ENCODE data around the gene ARV1. TPM values are rescaled to one million over a fixed set of nuclear protein-coding genes. Genes with fewer than 3 reads are reported as not detected.

The ARV1 gene
- total and polyA plus RNA-seq, 2 of the 13 experiments (the other 11 are each of a cell fraction or from before 2014, with no cell fraction given), result 13.0 to 15.2 TPM

DNA sequence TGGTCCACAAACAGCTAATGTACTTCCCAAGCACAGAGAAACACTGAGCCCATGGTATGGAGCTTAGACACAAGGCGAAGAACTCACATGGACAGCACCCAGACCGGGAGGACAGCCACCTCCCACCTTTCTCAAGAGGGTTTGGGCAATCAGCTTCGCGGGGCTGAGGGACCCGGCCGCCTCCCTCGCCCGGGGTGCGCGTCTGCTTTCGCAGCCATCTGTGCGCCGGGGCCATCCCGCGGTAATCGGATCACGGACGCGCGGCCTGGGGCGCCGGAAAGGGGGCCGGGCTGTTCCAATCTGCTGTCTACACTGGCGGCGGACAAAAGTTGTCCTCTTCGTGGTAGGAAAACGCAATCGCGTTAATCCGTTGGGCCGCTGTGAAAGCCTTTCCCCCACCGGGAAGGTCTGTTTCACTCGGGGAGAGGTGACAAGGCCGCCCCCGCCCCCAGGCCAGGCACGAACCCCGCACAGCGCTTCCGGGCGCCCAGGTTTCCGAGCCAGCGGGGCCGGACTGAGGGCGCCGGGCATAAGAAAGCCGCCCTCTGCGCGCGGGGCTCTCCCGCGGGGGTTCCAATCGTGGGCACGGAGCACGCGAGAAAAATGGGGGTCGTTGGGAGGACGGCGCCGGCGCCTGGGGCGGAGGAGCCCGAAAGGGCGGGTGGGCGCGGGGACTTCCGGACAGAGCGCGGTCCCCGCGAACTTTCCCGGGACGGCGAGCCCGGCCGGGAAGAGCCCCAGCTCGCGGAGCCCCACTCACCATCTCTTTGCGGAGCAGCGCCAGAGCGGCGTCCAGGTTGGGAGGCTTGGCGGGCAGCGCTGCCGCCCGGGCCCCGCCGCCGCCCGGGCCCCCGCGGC lies 60.5 kb downstream of the ARV1 start (continued):
- TF ChIP-seq, protein P1, sequence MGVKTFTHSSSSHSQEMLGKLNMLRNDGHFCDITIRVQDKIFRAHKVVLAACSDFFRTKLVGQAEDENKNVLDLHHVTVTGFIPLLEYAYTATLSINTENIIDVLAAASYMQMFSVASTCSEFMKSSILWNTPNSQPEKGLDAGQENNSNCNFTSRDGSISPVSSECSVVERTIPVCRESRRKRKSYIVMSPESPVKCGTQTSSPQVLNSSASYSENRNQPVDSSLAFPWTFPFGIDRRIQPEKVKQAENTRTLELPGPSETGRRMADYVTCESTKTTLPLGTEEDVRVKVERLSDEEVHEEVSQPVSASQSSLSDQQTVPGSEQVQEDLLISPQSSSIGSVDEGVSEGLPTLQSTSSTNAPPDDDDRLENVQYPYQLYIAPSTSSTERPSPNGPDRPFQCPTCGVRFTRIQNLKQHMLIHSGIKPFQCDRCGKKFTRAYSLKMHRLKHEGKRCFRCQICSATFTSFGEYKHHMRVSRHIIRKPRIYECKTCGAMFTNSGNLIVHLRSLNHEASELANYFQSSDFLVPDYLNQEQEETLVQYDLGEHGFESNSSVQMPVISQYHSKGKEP (CRISPR knock-in tag; IDR thresholded peaks at IDR 0.05), result no peak
- TF ChIP-seq BATF2 (CRISPR knock-in tag; IDR thresholded peaks at IDR 0.05), result no peak
- TF ChIP-seq, protein P2, sequence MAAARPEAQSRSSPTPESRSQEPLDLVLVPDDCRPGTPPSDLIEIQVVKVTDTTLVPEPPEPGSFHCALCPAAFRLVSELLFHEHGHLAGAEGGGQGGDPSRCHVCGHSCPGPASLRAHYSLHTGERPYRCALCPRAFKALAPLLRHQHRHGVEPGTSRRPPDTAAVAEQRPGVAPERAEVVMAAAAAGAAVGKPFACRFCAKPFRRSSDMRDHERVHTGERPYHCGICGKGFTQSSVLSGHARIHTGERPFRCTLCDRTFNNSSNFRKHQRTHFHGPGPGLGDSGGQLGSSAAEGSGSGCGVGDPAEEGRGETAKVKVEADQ (CRISPR knock-in tag; IDR thresholded peaks at IDR 0.05; ENCODE audit: borderline replicate concordance), result no peak
- peak; percentile 49; the same call in 1 of the 2 replicates for TF ChIP-seq GABPB1 (CRISPR knock-in tag; IDR thresholded peaks at IDR 0.05)
- TF ChIP-seq SIX1 (CRISPR knock-in tag; IDR thresholded peaks at IDR 0.05; ENCODE audit: borderline replicate concordance), result no peak
- 0 out of 2 replicates have a peak, but pooled peaks have one; percentile 49 for TF ChIP-seq ZNF800 (CRISPR knock-in tag; IDR thresholded peaks at IDR 0.05)
- TF ChIP-seq THAP11 (CRISPR knock-in tag; IDR thresholded peaks at IDR 0.05), result no peak
- no peak for TF ChIP-seq ZNF597 (CRISPR knock-in tag; IDR thresholded peaks at IDR 0.05)
- TF ChIP-seq, protein P3, sequence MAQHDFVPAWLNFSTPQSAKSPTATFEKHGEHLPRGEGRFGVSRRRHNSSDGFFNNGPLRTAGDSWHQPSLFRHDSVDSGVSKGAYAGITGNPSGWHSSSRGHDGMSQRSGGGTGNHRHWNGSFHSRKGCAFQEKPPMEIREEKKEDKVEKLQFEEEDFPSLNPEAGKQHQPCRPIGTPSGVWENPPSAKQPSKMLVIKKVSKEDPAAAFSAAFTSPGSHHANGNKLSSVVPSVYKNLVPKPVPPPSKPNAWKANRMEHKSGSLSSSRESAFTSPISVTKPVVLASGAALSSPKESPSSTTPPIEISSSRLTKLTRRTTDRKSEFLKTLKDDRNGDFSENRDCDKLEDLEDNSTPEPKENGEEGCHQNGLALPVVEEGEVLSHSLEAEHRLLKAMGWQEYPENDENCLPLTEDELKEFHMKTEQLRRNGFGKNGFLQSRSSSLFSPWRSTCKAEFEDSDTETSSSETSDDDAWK (CRISPR knock-in tag; IDR thresholded peaks at IDR 0.05), result no peak
- TF ChIP-seq ZNF383 (CRISPR knock-in tag; IDR thresholded peaks at IDR 0.05; ENCODE audit: borderline replicate concordance), result no peak
- TF ChIP-seq ZNF773 (CRISPR knock-in tag; IDR thresholded peaks at IDR 0.05; ENCODE audit: borderline replicate concordance), result no peak
- TF ChIP-seq ZNF563 (CRISPR knock-in tag; IDR thresholded peaks at IDR 0.05), result peak; percentile 42; the same call in 1 of the 2 replicates
- no peak for TF ChIP-seq MAZ (IDR thresholded peaks at IDR 0.05; ENCODE audit: borderline replicate concordance, low read depth, low read length)
- TF ChIP-seq MAZ (CRISPR knock-in tag; IDR thresholded peaks at IDR 0.05; ENCODE audit: low read depth), result 0 out of 2 replicates have a peak, but pooled peaks have one; percentile 26
- TF ChIP-seq, protein P4, sequence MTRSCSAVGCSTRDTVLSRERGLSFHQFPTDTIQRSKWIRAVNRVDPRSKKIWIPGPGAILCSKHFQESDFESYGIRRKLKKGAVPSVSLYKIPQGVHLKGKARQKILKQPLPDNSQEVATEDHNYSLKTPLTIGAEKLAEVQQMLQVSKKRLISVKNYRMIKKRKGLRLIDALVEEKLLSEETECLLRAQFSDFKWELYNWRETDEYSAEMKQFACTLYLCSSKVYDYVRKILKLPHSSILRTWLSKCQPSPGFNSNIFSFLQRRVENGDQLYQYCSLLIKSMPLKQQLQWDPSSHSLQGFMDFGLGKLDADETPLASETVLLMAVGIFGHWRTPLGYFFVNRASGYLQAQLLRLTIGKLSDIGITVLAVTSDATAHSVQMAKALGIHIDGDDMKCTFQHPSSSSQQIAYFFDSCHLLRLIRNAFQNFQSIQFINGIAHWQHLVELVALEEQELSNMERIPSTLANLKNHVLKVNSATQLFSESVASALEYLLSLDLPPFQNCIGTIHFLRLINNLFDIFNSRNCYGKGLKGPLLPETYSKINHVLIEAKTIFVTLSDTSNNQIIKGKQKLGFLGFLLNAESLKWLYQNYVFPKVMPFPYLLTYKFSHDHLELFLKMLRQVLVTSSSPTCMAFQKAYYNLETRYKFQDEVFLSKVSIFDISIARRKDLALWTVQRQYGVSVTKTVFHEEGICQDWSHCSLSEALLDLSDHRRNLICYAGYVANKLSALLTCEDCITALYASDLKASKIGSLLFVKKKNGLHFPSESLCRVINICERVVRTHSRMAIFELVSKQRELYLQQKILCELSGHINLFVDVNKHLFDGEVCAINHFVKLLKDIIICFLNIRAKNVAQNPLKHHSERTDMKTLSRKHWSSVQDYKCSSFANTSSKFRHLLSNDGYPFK (CRISPR knock-in tag; IDR thresholded peaks at IDR 0.05; ENCODE audit: borderline replicate concordance), result 0 out of 2 replicates have a peak, but pooled peaks have one; percentile 21
- TF ChIP-seq ZNF891 (CRISPR knock-in tag; IDR thresholded peaks at IDR 0.05), result 0 out of 2 replicates have a peak, but pooled peaks have one; percentile 30
- peak; percentile 92 for TF ChIP-seq BCL6 (CRISPR knock-in tag; IDR thresholded peaks at IDR 0.05)

Data from HepG2 (cell line).